Ascending aorta (tissue), 2 donors: ENCODE data around the gene MED9. TPM values are rescaled to one million over a fixed set of nuclear protein-coding genes. Genes with fewer than 3 reads are reported as not detected.

Experiments used
- DNase-seq, 2 donors: peaks; one replicate each; pipeline ENCODE4 v3.0.0-alpha.2; 2019; ENCODE audit warnings: low spot score in 2 of 2
- H3K27ac ChIP-seq, 2 donors: fragments of 200-600 bp; sonication (generic); one replicate each; pipeline ENCODE4 v1.5.1; 2016 to 2017; ENCODE audit warnings: mild to moderate bottlenecking in 1 of 2
- H3K27me3 ChIP-seq: fragments of 200-600 bp; sonication (generic); one replicate; pipeline ENCODE4 v1.5.1; 2017
- H3K36me3 ChIP-seq, 2 donors: fragments of 200-600 bp; sonication (generic); one replicate each; pipeline ENCODE4 v1.5.1; 2016
- H3K4me1 ChIP-seq, 2 donors: fragments of 200-600 bp; sonication (generic); one replicate each; pipeline ENCODE4 v1.5.1; 2016 to 2017; ENCODE audit warnings: mild to moderate bottlenecking in 1 of 2
- H3K4me3 ChIP-seq, 2 donors: fragments of 200-600 bp; sonication (generic); one replicate each; pipeline ENCODE4 v1.5.1; 2016 to 2017; ENCODE audit warnings: mild to moderate bottlenecking in 1 of 2
- H3K9me3 ChIP-seq, 2 donors: fragments of 200-600 bp; sonication (generic); one replicate each; pipeline ENCODE4 v1.5.1; 2016
- CTCF ChIP-seq, 3 experiments: fragments of 200-600 bp in 2 of 3; fragments of 450-650 bp in 1 of 3; sonication (generic) in 2 of 3; IDR thresholded peaks; one replicate each; pipeline ENCODE4 v1.5.1; 2016 to 2019; ENCODE audit warnings: antibody characterized with exemption in 3 of 3, mild to moderate bottlenecking in 1 of 3, moderate library complexity in 1 of 3
- intact Hi-C: fragments of 100-400 bp; cut with DNase I; formaldehyde crosslinking; loops from one replicate; pipeline ENCODE4 v1.15.1; 2023
- total RNA-seq: library from RNA; depleted of rRNA; stranded (reverse); fragments of >200 nt; gene quantifications from one replicate; pipeline ENCODE4 v1.1.0, GENCODE V29; 2016

MED9 gene
- total RNA-seq, 1 donor from 2014 or later = 16.9 TPM

DNA sequence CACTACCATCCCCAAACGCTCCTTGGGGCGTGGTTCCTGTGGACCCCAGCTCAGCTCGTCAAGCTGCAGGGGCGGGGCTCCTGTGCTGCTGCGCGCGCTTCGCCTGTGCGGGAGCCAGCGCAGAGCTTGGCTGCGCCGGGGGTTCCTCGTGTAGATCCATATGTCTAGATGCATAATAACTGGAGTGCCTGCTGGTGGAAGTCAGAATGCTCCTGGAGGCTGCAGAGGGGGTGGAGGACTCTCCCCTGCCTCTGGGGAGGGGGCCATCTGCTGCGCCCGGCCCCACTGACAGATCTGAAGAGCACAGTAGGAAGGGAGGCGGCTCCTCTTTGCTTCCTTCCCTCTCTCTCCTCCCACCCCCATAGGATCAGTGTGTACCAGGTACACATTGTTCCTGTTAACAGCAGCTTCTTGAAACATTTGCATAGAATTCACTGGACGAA, 14.8 kb downstream of the MED9 start:
- no peak for TF ChIP-seq CTCF (IDR thresholded peaks at IDR 0.05)
- Histone ChIP-seq H3K4me1 (peaks cover 3 to 9% of the 10 kb centered on the region in 2 donors), H3K36me3 (peaks cover 22 to 32% of the 10 kb centered on the region in 2 donors), H3K9me3 (no peaks in the 10 kb centered on the region), H3K27me3 (no peaks in the 10 kb centered on the region), H3K4me3 (no peak overlapping the region), H3K27ac (no peak overlapping the region)
- intact Hi-C loops = loop anchor here (10.0 kb wide), 1 partner anchor 543 kb away; the partner anchor contains the start of genes ATPAF2 and GID4
- no peak for DNase-seq

DNA sequence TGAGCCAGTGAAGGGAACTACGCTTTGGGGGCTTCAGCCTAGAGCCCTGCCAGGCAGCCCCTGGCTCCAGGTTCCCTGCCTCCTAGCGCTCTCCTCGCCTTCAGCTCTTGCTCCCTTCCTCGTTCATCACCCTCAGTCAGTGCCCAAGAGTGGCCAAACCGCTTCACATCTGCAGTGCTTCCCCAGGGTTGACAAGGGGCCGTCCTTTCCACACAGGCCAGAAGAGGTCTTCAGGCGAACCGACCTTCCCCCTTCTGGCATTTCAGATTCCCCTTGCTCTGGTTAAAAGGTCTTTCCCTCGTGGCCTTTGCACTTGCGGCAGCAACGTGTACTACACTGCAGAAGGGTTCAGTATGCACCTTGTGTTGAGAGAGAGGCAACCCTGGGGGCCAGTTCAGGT, 15.3 kb downstream of the MED9 start:
- peaks cover 6 to 9% of the 10 kb centered on the region in 2 donors for H3K4me1 ChIP-seq
- no peak for TF ChIP-seq CTCF (IDR thresholded peaks at IDR 0.05)
- intact Hi-C loops = loop anchor here (10.0 kb wide), 1 partner anchor 543 kb away; the partner anchor contains the start of genes ATPAF2 and GID4
- no peak overlapping the region for H3K4me3 ChIP-seq
- no peak overlapping the region for H3K27ac ChIP-seq
- H3K36me3 ChIP-seq = peaks cover 22 to 31% of the 10 kb centered on the region in 2 donors
- no peaks in the 10 kb centered on the region for H3K27me3 ChIP-seq
- H3K9me3 ChIP-seq = no peaks in the 10 kb centered on the region
- DNase-seq = no peak

DNA sequence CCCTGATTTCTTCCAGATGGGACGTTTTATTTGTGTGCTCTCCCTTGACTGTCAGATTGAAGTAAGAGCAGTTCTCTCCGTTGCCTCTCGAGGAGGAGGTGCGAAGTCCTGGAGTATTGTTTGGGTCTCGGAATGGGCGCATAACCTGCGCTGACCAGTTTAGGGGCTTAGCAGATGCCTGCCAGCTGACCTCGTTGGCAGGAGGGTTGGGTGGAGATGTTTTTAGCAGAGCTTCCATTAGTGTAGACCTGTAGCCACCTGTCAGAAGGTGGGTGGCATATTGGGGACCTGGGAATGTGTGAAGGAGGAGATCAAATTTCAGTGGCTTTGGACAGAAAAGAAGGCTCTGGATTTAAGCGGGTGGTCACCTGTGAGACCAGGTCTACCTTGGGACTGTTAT, 15.8 kb downstream of the MED9 start:
- H3K36me3 ChIP-seq = peaks cover 18 to 27% of the 10 kb centered on the region in 2 donors
- H3K27ac ChIP-seq = no peak overlapping the region
- H3K4me1 ChIP-seq = peaks cover 6 to 9% of the 10 kb centered on the region in 2 donors
- intact Hi-C loops = loop anchor here (10.0 kb wide), 1 partner anchor 542 kb away; the partner anchor contains the start of genes ATPAF2 and GID4
- H3K4me3 ChIP-seq = no peak overlapping the region
- DNase-seq = no peak
- H3K27me3 ChIP-seq = no peaks in the 10 kb centered on the region
- TF ChIP-seq CTCF (IDR thresholded peaks at IDR 0.05) = no peak
- no peaks in the 10 kb centered on the region for H3K9me3 ChIP-seq

- H3K36me3 ChIP-seq = peaks cover 17 to 23% of the 10 kb centered on the region in 2 donors
- no peak overlapping the region for H3K4me3 ChIP-seq
Observed at GRCh38 chr17:17493249-17493985, 16.6 kb downstream of the MED9 start.

GRCh38 chr17:17493986-17494466, 17.2 kb downstream of the MED9 start:
- intact Hi-C loops = loop anchor here (10.0 kb wide), 1 partner anchor 541 kb away; the partner anchor contains the start of genes ATPAF2 and GID4
- Histone ChIP-seq H3K27ac (no peak overlapping the region), H3K27me3 (no peaks in the 10 kb centered on the region), H3K9me3 (no peaks in the 10 kb centered on the region), H3K4me1 (peaks cover 6 to 9% of the 10 kb centered on the region in 2 donors), H3K4me3 (no peak overlapping the region), H3K36me3 (peaks cover 17 to 21% of the 10 kb centered on the region in 2 donors)
- DNase-seq = no peak
- no peak for TF ChIP-seq CTCF (IDR thresholded peaks at IDR 0.05)

More at GRCh38 chr17:17493249-17493985, 16.6 kb downstream of the MED9 start:
- no peaks in the 10 kb centered on the region for H3K27me3 ChIP-seq
- H3K9me3 ChIP-seq = no peaks in the 10 kb centered on the region
- H3K27ac ChIP-seq = no peak overlapping the region
- no peak for TF ChIP-seq CTCF (IDR thresholded peaks at IDR 0.05)
- intact Hi-C loops = loop anchor here (10.0 kb wide), 1 partner anchor 541 kb away; the partner anchor contains the start of genes ATPAF2 and GID4
- peaks cover 6 to 9% of the 10 kb centered on the region in 2 donors for H3K4me1 ChIP-seq
- no peak for DNase-seq
